ENCODE measurements around the gene MAPK11. TPM values are rescaled to one million over a fixed set of nuclear protein-coding genes. Genes with fewer than 3 reads are reported as not detected.

The MAPK11 gene
- total and polyA plus RNA-seq, 9 of the 15 experiments (the other 6 are each of a cell fraction or from before 2014, with no cell fraction given), result 0.06 to 14.6 (median 5.3) TPM

DNA sequence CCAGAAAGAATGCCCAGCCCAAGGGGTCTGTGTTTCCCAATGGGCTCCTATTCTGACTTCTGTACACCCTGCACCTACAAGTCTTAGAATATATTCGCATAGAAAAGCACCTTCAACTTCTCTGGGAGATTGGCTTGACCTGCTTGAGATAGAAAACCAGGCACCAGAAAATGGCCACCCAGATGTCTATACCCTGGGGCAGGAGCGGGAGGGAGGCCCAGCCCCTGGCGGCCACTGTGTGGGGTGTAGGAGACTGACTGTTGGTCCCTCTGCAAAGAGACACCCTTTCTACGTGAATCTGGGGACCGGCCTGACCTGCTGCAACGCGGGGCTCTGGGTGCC is 48.1 kb upstream of the MAPK11 start:
- H3K9me1 ChIP-seq (ENCODE audit: control insufficient read depth, insufficient read depth, low read length), result no peaks in the 10 kb centered on the region
- CTCF ChIA-PET (ENCODE audit: low intra/inter-chr PET ratio), result no interaction called here
- intact Hi-C loops (cut with micrococcal nuclease), result no loop called here

More for the DNA sequence above, 48.1 kb upstream of the MAPK11 start:
- TF ChIP-seq RBM39 (optimal IDR thresholded peaks at IDR 0.05; ENCODE audit: low read depth, low read length) (no peak), ZNF408 (CRISPR knock-in tag; IDR thresholded peaks at IDR 0.05; ENCODE audit: low read depth) (no peak), DNMT1 (IDR thresholded peaks at IDR 0.05) (no peak), U2AF1 (optimal IDR thresholded peaks at IDR 0.05; ENCODE audit: low read depth, low read length) (no peak), ZNF592 (IDR thresholded peaks at IDR 0.05) (peak; percentile 46; the same call in 1 of the 2 replicates), ZNF740 (CRISPR knock-in tag; IDR thresholded peaks at IDR 0.05) (no peak), ZNF740 (tag; IDR thresholded peaks at IDR 0.05) (no peak)
- TF ChIP-seq, protein P1, sequence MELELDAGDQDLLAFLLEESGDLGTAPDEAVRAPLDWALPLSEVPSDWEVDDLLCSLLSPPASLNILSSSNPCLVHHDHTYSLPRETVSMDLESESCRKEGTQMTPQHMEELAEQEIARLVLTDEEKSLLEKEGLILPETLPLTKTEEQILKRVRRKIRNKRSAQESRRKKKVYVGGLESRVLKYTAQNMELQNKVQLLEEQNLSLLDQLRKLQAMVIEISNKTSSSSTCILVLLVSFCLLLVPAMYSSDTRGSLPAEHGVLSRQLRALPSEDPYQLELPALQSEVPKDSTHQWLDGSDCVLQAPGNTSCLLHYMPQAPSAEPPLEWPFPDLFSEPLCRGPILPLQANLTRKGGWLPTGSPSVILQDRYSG (tag; conservative IDR thresholded peaks at IDR 0.05; ENCODE audit: low read depth), result 0 out of 2 replicates have a peak, but pooled peaks have one; percentile 37
- WGBS (ENCODE audit: insufficient coverage, low coverage, missing lambda C conversion rate), result 52% methylated on average over 7 of the region's 7 CpGs
- no peak overlapping the region for H3K4me3 ChIP-seq
- H3K9me3 ChIP-seq (replicated peaks; ENCODE audit: control insufficient read depth, insufficient read depth, low read depth, low read length), result no peaks in the 10 kb centered on the region
- no peaks in the 10 kb centered on the region for H3K27me3 ChIP-seq (ENCODE audit: control insufficient read depth in 2 of 2, insufficient read depth in 2 of 2, low read length in 2 of 2)
- ATAC-seq, result peak; percentile 15; the same call in 2 of the 3 replicates
- peak overlapping the region; percentile 41 to 76 for H3K9ac ChIP-seq (ENCODE audit: insufficient read depth in 1 of 2, low read depth in 2 of 2, low read length in 2 of 2)
- POLR2A ChIA-PET, result no interaction called here
- peak overlapping the region; percentile 74 for H3K4me2 ChIP-seq (ENCODE audit: insufficient read depth, low read length)
- no peaks in the 10 kb centered on the region for H3K79me2 ChIP-seq (ENCODE audit: control insufficient read depth, insufficient read depth, low read length)
- peak overlapping the region; percentile 69 for H3K27ac ChIP-seq (ENCODE audit: extremely low read depth, low read depth, low read length)
- H3K4me1 ChIP-seq (replicated peaks in 1 of 2; ENCODE audit: control insufficient read depth in 2 of 2, insufficient read depth in 2 of 2, low read length in 2 of 2), result peaks cover 27 to 70% of the 10 kb centered on the region in 2 experiments; a peak in 4 of 5 replicates
- no peak for DNase-seq (ENCODE audit: extremely low read depth in 1 of 4, low spot score in 3 of 4)
- H4K20me1 ChIP-seq (replicated peaks; ENCODE audit: control insufficient read depth, insufficient read depth, low read length), result no peaks in the 10 kb centered on the region
- in situ Hi-C loops (cut with MboI), result no loop called here
- peak overlapping the region; percentile 74; the same call in 1 of the 2 replicates for H2AFZ ChIP-seq (ENCODE audit: low read depth, low read length)
- no peaks in the 10 kb centered on the region for H3K36me3 ChIP-seq (ENCODE audit: control insufficient read depth, insufficient read depth, low read length)
- no TSS peak for BruUV-seq (replicated peaks)
- FAIRE-seq, result no peak

Data from K562 (cell line).